Measurements from ENCODE around the gene ORC6.

The ORC6 gene

GRCh38 chr16:46731691-46732555 is 42.5 kb downstream of the ORC6 start:
- DNase-seq (ENCODE audit: low spot score) = no peak

- DNase-seq (ENCODE audit: low spot score) = no peak
Measured at GRCh38 chr16:46732561-46732960, 43.1 kb downstream of the ORC6 start.

GRCh38 chr16:46733319-46733830 is 43.9 kb downstream of the ORC6 start:
- no peak for DNase-seq (ENCODE audit: low spot score)

GRCh38 chr16:46736695-46737094 is 47.2 kb downstream of the ORC6 start:
- no peak for DNase-seq (ENCODE audit: low spot score)

- no peak for DNase-seq (ENCODE audit: low spot score)
Measured at GRCh38 chr16:46737621-46738214, 48.3 kb downstream of the ORC6 start.

- no peak for DNase-seq (ENCODE audit: low spot score)
Measured at GRCh38 chr16:46739934-46740333, 50.5 kb downstream of the ORC6 start.

- no peak for DNase-seq (ENCODE audit: low spot score)
Measured at GRCh38 chr16:46743232-46743719, 53.8 kb downstream of the ORC6 start.

GRCh38 chr16:46745617-46746016 is 56.2 kb downstream of the ORC6 start:
- DNase-seq (ENCODE audit: low spot score) = no peak

- no peak for DNase-seq (ENCODE audit: low spot score)
Measured at GRCh38 chr16:46746821-46747776, 57.6 kb downstream of the ORC6 start.

Data from COLO829 (cell line).